OCI-LY3 (cell line): Measurements from ENCODE around the gene CCNF.

ENCODE experiments used
- EZH2phosphoT487 ChIP-seq: fragments of 200-600 bp; shearing (Covaris generic); IDR thresholded peaks from 2 replicates; pipeline ENCODE4 v1.6.1; 2018; ENCODE audit warnings: antibody characterized with exemption, mixed run types, low read depth
- TF ChIP-seq, protein P1 (sequence below): fragments of 200-600, 300-600 bp; sonication (generic); IDR thresholded peaks from 2 replicates; pipeline ENCODE4 v1.5.1; 2014; ENCODE audit warnings: antibody characterized with exemption, low read length, low read depth

DNA sequence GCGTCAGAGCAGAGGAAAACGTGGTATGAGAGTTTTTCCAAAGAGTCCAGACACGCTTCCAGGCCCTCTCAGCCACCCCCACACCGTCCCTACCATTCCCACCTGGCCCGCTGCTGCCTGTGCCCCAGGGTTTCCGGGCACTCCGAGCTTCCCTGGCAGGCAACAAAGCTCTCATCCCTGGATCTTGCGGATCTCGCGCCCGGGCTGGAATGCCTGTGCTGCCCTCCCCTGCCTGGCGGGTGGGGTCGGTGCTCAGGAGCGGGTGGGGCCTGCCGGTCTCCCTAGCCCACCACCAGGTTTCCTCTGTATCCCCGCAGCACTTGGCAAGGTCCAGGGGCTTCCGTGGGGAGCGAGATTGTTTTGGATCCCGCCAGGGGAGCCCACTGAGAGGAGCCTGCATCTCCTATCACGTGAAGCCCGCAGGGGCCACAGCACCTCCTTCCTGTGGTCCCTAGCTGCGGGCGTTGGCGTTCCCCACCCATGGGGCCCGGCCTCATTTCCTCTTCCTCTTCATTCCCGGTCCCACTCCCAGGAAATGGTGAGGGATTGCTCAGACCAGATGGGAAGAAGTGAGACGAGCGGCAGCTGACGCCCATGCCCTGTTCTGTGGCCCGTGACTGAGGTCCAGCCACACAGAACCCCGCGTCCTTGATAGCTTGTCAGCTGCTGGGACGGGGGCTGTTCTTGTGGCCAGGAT is 56.7 kb downstream of the CCNF start:
- TF ChIP-seq, protein P1, sequence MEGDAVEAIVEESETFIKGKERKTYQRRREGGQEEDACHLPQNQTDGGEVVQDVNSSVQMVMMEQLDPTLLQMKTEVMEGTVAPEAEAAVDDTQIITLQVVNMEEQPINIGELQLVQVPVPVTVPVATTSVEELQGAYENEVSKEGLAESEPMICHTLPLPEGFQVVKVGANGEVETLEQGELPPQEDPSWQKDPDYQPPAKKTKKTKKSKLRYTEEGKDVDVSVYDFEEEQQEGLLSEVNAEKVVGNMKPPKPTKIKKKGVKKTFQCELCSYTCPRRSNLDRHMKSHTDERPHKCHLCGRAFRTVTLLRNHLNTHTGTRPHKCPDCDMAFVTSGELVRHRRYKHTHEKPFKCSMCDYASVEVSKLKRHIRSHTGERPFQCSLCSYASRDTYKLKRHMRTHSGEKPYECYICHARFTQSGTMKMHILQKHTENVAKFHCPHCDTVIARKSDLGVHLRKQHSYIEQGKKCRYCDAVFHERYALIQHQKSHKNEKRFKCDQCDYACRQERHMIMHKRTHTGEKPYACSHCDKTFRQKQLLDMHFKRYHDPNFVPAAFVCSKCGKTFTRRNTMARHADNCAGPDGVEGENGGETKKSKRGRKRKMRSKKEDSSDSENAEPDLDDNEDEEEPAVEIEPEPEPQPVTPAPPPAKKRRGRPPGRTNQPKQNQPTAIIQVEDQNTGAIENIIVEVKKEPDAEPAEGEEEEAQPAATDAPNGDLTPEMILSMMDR, result no peak
- TF ChIP-seq EZH2phosphoT487, result no peak
